GM19023 (cell line): ENCODE results near the gene NES.

Experiments
- ATAC-seq: cut with Tn5 transposase; IDR thresholded peaks from one replicate; pipeline ENCODE4 v1.9.1; 2021; ENCODE audit warnings: mild to moderate bottlenecking, moderate library complexity; ENCODE audit not compliant: unreplicated experiment

Gene NES, protein sequence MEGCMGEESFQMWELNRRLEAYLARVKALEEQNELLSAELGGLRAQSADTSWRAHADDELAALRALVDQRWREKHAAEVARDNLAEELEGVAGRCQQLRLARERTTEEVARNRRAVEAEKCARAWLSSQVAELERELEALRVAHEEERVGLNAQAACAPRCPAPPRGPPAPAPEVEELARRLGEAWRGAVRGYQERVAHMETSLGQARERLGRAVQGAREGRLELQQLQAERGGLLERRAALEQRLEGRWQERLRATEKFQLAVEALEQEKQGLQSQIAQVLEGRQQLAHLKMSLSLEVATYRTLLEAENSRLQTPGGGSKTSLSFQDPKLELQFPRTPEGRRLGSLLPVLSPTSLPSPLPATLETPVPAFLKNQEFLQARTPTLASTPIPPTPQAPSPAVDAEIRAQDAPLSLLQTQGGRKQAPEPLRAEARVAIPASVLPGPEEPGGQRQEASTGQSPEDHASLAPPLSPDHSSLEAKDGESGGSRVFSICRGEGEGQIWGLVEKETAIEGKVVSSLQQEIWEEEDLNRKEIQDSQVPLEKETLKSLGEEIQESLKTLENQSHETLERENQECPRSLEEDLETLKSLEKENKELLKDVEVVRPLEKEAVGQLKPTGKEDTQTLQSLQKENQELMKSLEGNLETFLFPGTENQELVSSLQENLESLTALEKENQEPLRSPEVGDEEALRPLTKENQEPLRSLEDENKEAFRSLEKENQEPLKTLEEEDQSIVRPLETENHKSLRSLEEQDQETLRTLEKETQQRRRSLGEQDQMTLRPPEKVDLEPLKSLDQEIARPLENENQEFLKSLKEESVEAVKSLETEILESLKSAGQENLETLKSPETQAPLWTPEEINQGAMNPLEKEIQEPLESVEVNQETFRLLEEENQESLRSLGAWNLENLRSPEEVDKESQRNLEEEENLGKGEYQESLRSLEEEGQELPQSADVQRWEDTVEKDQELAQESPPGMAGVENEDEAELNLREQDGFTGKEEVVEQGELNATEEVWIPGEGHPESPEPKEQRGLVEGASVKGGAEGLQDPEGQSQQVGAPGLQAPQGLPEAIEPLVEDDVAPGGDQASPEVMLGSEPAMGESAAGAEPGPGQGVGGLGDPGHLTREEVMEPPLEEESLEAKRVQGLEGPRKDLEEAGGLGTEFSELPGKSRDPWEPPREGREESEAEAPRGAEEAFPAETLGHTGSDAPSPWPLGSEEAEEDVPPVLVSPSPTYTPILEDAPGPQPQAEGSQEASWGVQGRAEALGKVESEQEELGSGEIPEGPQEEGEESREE (N-terminal part only)

DNA sequence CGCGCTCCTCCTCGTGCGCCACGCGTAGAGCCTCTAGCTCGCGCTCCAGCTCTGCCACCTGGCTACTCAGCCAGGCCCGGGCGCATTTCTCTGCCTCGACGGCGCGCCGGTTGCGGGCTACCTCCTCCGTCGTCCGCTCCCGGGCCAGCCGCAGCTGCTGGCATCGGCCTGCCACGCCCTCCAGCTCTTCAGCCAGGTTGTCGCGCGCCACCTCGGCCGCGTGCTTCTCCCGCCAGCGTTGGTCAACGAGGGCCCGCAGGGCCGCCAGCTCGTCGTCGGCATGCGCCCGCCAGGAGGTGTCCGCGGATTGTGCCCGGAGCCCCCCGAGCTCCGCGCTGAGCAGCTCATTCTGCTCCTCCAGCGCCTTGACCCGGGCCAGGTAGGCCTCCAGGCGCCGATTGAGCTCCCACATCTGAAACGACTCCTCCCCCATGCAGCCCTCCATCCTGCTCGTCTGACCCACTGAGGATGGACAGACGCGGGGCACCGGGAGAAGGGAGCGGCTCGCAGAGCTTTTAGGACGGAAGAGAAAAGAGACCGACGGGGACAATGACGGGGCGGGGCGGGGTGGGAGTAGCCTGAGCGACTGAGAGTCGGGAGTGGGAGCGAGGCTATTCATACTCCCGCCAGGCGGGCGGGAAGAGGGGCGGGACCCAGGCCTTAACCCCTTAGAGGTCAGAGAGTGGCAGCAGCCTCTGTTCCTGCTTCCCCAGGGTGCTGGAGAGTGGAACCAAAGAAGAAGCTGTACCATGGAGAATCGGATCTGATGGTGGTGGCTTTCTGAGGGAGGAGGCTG lies at the start of gene NES:
Gene NES, minus strand, starts transcription at position 588 of the 796 bp plus-strand sequence. Its CDS starts 143 bp downstream, at position 445.
- ATAC-seq: no peak

DNA sequence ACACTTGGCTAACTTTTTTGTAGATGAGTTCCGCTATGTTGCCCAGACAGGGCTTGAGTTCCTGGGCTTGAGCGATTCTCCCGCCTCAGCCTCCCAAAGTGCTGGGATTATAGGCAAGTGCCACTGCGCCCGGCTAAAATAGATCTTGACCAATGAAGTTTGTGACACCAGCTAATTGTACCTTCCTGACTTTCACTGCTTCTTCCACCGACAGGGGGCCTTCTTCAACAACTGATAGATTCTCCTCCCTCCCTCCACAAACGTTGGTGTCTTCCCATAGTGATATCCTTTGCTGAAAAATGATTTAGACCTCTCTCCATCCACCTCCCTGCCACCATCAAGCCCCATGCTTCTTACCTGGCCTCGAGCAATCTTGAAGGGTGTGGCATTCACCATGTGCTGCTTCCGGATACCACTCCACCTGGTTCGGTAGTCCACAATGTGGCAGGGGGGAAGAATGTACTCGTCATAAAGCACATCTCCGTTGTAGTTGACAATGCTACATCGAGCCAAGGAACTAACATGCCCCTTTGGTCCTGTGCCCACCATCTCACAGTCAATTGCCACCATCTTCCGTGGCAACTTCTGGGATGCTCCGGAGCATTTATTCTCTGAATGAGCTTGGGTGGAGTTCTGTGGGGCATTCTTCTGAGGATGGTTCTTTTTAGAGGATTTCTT lies 49.5 kb upstream of the NES start:
- ATAC-seq: no peak

DNA sequence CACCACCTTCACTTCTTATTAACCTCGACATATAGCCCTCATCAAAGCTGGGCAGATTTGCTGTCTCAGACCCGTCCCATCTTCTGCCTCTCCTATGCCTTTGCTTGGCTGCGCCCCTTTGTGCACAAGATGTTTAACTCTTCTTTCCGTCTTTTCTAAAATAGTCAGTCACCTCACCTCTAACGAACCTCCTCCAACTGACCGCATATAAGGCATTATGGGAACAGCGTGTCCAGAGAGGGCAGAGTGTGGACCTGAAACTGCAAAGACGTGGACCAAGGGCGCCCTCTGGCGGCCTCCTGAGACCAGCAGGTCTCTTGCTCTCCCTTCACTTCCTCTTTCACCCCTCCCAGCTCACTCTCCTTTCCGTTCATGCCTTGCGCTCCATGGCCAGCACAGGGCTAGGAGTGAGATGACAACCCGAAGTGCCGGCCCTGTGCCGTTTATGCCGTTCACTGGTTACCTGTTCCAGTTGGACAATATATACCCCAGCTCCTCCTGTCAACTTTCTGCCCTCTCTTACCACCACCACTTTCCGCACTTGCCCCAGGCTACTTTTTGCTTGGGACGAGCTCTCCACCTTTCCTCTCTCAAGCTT lies 48.6 kb upstream of the NES start:
- no peak for ATAC-seq

DNA sequence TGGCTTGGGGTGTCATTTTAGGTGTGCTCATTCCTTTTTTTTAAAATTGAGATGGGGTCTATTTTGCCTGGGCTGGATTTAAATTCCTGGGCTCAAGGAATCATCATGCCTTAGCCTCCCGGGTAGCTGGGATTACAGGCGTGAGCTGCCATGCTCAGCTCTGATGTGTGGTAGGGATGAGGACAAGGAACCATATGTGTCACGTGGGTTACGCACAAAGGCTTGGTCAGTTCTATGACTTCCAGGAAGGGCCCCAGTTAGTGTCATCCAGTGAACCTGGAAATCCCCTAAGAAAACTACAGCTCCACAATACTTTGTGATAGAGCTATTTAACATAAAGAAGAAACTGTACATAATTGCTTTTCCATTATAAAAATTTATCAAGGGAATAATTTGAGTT lies 44.3 kb upstream of the NES start:
- no peak for ATAC-seq

DNA sequence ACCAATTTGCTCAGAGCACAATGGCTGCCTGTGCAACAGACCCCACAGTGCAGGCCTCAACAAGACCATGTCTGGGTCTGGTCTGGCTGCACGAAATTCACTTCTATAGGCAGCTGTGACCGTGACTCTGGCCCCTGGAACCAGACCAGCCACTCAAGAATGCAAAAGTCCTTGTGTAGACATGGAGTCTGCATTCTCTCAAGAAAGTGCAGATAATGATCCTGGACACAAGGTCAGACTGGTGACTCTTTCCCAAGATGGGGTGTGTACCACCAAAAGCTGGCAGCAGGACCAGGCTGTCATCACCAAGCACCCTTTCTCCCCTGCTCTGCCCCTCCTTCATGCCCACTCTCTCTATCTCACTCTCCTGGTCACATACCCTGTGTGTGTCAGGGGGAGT lies 43.9 kb upstream of the NES start:
- ATAC-seq: no peak

DNA sequence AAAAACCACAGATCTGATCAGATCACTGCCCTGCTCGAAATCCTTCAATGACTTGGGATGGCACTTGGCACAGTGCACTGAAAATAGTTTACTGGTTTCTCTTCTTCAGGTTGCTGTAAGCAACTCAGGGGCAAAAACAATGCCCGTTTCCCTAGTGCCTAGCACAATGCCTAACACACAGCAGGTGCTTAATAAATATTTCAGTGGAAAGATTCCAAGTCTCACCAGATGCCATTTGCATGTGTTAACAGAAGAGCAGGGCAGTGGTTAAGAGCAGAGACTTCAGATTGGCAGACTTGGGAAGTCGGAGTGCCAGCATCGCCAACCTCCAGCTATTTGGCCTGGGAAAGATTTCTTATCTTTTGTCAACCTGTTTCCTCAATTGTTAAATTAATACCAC lies 40.1 kb upstream of the NES start:
- no peak for ATAC-seq

DNA sequence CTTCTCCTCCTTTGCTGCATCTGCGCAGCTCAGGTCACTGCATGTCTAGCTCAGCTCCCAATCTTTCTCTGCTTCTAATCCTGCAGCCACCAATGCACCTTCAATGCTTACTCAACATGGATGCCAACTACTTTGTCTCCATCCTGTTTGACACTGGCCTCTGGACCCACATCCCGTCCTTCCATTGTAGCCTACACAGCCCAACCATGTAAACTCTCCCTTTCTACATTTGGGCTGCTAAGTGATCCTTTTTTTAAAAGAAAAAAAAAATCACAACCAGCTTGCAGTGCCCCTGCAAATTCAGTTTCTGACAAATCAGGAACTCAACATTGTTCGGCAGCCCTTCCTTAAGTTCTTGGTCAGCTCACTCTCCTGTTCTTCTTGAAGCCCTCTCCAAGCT lies 37.6 kb upstream of the NES start:
- no peak for ATAC-seq

DNA sequence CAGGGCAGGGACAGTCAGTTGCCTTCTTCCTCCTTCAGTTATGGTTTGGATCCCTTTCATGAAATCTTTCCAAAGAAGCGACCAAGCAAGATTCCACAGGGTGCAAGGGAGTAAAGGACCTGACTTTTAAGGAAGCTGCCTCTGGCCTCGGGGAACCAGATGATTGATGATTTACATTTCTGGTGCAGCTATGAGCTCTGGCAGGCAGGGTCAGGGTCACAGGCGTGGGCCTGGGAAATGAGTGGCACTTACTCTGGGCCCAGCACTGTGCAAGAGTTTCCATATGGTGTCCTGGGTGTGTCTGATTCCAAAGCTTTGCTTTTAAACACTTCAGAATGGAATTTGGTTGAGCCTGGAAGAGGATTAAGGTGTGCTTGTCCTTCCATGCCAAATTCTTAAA lies 35.4 kb upstream of the NES start:
- no peak for ATAC-seq

DNA sequence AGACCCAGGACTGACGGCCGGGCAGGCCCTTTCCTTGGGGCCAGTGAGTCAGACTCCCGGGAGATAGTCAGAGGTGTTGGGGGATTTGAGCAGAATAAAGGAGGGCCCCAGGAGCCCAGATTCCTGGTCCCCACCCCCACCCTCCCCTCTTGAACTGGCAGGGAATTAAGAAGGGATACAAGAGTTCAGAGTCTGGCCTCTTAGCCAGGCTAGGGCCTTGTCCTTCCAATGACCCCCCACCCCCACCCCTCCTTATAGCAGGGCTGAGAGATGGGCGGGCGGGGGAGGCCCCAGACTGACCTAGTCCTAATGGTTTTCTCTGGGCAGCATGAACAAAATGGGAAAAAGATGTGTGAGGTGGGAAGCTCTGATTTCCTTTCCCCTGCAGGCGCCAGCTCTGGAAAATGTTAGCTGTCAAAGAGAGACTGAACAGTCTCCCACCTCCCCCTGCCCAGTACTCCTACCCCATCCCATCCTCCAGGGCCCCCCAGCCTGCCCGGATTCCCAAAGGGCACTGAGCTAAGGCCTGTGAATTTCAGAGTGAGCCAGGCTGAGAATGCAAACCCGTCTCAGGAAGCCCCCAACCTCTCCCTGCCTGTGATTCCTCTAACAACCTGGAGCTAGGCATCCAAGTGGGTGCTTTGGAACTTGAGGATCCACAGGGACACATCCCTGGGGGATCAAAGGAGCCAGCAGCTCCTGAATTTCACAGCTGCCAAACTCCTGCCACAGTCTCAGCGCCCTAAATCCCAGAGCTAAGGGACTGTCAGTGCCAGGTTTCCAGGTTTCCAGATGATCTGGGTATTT lies 34.0 kb upstream of the NES start:
- no peak for ATAC-seq

DNA sequence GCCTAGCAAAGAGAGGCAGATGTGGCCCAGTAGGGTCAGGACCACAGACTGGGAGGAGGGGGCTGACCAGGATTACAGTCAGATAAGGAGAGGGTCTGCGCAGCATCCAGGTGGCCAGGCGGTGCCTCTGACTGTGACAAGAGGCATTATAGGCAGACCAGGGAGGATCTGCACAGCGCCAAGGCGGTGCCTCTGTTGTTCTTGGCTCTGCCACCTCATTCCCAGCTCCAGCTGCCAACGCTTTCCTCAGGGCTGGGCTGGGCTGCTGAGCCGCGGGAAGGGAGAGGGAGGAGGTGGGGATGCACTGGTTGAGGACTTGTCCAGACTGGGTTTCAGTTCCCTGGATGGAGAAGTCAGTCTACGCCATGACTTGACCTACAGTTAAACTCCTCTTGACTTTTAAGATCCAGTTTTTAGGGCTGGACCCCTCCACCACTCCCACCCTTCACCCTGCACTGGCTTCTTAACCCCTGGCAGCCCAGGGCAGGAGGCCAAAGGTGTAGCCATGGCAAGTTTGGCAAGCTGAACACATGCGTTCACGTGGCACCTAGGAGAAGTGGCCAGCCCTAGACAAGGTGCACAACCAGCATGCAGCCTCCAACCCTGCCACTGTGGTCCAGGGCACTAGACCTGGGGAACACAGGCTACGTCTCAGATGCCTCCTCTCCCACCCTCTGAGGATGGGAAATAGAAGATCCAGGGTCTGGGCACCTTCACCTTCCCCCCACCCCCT lies 32.7 kb upstream of the NES start:
- ATAC-seq: no peak

DNA sequence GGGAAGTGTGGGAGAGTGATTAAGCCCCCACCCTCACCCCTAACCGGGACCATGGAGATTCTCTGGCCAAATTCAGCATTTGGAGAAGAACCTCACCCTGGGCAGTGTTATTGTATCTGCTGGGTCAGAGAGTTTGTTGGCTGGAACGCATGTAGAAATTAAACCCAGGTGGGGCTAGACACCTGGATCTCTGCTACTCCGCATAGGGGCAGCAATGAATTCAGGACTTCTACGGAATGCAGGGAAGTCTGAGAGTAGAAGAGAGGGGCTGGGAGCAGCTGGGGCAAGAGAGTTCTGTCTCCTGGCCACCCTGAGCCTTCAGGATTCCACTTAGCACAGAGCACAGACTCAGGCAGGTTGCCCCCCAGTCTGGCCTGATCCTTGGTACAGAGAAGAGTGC lies 31.8 kb upstream of the NES start:
- ATAC-seq: no peak

DNA sequence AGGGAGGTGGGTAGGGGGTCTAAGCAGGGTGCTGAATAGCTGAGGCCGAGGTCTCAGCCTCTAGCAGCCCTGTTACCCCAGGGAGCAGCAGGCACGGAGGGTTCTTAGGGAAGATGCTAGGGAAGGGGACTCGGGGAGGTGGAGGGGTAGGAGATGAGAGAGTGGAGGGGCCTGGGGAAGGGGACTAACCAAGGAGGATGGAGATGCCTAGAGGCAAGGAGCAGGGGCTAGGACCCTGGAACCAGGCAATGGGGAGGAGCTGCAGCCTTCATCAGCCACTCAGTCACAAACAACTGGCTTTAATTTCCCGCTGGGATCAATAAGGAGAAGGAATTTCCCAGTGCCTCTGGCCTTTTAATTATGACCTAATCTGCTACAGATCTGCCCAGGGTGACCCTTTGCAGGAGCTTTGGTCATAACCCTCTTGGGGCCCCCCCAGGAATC lies 31.0 kb upstream of the NES start:
- ATAC-seq: no peak

DNA sequence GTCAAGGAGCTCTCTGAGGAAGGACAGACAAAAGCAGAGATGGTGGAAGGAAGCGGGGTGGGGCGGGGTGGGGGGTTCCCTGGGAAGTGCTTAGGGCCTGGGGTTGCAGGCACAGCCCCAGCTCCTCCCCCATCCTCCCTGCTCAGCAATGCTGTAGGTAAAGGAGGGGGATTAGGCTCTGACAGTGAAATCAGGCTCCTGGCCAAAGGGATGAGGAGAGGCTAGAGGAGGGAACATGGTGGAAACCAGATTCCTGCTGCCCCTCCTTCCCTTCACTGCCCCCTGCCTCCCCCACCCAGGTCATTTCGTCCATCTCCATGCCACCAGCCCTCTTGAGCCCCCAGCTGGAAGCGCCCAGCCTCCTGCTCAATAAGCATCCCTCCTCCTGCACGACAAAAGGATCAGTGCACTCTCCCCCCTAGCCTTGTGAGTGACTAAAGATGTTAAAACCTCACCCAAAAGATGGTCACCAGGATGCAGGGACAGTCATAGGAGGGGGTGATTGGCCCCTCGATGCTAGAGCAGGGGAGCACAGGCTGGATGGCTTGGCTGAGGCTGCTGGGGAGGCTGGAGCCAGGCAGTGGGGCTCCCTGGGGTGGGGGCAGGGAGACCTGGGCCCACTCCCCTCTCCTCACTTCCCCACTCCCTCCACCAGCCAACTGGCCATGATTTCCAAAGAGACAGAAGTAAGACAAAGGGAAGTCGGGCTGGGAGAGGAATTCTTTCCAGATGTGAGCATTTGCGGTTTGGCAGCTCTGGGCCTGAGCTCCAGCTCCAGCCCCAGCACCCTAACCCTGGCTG lies 30.4 kb upstream of the NES start:
- no peak for ATAC-seq

DNA sequence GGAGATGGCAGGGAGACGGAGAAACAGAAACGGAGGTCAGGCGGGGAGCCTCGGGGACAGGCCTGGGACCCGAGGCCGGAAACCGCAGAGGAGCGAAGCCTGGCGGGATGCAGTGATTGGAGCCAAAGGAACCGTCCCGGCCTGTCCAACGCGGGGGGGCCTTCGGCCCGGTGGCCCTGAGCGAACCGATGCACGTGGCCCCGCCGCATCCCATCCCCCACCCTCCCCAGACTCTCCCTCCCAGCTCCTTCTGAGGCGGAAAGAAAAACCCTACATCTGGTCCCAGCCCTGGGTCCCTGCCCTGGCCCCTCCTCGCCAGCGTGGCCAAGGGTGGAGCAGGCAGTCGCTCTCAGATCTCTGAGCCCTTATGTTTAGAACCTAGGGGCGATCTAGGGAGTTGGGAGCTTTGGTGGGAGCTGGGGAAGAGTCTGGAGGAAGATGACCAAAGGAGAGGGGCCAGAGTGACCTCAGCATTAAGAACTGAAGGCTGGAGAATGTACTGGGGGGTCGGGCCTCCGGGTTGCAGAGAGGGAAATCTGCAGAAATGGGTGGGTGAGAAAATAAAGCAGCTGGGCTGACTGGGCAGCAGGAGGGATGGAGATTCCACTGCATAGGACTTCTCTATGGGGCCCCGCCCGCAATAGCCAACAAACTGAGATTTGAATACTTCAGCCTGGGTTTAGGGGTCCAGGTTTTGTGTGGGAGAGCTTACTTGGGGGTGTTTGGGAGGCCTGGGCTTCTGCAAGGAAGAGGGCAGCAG lies 29.6 kb upstream of the NES start:
- ATAC-seq: no peak

DNA sequence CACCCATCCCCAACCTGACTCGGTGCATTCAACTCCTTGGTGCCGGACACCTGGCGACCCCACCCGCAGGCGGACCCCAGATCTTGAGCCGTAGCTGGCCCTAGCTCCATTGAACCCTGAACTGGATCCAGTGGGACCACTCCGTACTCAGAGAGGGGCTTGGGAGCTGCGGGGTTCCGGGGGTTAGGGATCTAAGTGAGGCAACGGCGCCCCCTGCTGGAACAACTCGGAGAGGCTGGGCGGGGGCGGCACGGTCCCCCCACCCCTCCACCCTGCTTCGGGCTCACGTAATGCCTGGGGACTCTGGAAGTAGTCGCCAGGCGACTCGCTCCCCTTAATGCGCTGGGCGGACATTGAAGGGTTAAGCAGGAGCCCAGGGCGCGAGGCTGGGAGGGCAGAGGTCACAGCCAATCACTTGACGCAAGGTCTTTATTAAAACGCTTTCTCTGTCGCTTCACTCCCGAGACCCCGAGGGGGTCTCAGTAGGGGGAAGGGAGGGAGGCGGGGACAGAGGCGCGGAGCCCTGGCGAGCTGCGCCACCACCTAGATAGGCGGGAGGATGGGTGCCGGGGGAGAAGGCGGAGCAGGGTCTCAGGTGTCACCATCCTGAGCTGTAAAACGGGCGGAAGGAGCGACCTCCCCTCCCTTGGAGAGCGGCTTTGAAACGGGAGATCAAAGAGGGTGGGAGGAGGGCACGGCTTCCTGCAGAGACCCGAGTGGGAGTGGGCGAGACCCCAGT lies 28.9 kb upstream of the NES start:
- ATAC-seq: no peak
